Muscle layer of colon (tissue), 2 donors: ENCODE results near the gene TRIOBP.
A peak's percentile ranks its signal among the peaks of the same experiment; 100 is the strongest.

Experiments
- H3K27ac ChIP-seq: one replicate; pipeline ENCODE4 v1.7.0; 2013; ENCODE audit warnings: low read depth, mild to moderate bottlenecking, low read length, moderate library complexity
- H3K27me3 ChIP-seq, 2 donors: one replicate each; pipeline ENCODE4 v1.7.0; 2013; ENCODE audit warnings: low read length in 2 of 2, mild to moderate bottlenecking in 2 of 2; ENCODE audit not compliant: insufficient read depth in 2 of 2, control insufficient read depth in 1 of 2
- H3K36me3 ChIP-seq: one replicate; pipeline ENCODE4 v1.7.0; 2013; ENCODE audit warnings: mild to moderate bottlenecking, low read length; ENCODE audit not compliant: insufficient read depth
- H3K4me1 ChIP-seq: one replicate; pipeline ENCODE4 v1.7.0; 2013; ENCODE audit warnings: mild to moderate bottlenecking, low read length; ENCODE audit not compliant: insufficient read depth
- H3K4me3 ChIP-seq, 2 donors: one replicate each; pipeline ENCODE4 v1.7.0; 2013; ENCODE audit warnings: low read length in 2 of 2, low read depth in 1 of 2, mild to moderate bottlenecking in 1 of 2, moderate library complexity in 1 of 2
- H3K9ac ChIP-seq: one replicate; pipeline ENCODE4 v1.7.0; 2013; ENCODE audit warnings: low read length
- H3K9me3 ChIP-seq: one replicate; pipeline ENCODE4 v1.7.0; 2013; ENCODE audit warnings: mild to moderate bottlenecking, low read length
- donor health status: abdominal sarcoma.
- donor health status: Adenocarcinoma of cecum.

Gene TRIOBP

DNA sequence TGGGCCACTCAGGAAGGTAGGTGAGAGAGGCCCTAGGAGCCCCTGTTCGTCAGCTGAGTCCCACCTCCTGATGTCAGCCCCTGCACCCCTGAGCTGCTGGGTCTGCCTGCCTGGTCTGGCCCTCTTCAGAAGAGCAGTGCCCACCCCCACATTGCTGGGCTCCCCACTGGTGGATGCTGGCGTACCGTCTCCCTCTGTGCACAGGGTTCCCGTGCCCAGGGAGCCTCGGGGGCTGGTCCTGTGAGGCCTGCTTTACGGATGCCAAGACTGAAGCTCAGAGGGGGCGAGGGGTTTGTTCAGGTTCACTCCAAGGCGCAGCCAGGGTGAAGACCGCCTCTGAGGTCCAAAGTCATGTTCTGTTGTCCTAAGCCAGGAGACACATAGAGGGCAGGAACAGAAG lies 66.2 kb downstream of the TRIOBP start:
- Histone ChIP-seq H3K36me3 (peaks cover 42% of the 10 kb centered on the region), H3K4me1 (peaks cover 12% of the 10 kb centered on the region), H3K4me3 (no peak overlapping the region), H3K9ac (no peak overlapping the region), H3K27me3 (no peaks in the 10 kb centered on the region), H3K9me3 (no peaks in the 10 kb centered on the region), H3K27ac (no peak overlapping the region)

GRCh38 chr22:37763652-37764051 lies 66.8 kb downstream of the TRIOBP start:
- Histone ChIP-seq H3K27ac (no peak overlapping the region), H3K27me3 (no peaks in the 10 kb centered on the region), H3K9ac (no peak overlapping the region), H3K4me1 (peaks cover 12% of the 10 kb centered on the region), H3K9me3 (no peaks in the 10 kb centered on the region), H3K36me3 (peaks cover 42% of the 10 kb centered on the region), H3K4me3 (no peak overlapping the region)

DNA sequence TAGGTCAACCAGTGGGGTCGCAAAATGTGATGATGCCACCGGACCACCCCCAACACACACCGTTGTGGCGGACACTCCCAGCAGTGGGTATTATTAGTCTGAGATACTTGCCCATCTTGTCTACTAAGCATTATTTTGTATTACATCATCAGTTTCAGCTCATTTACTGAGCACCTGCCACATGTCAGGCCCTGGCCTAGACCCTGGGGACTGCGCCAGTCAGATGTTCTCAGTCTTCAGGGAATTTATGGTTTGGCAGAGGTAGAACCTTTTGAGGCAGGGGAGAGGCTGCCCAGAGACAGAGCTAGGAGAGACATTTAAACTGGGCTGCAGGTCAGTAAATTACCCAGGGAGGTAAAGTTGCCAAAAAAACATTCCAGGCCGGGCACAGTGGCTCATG lies 67.8 kb downstream of the TRIOBP start:
- Histone ChIP-seq H3K27me3 (no peaks in the 10 kb centered on the region), H3K9ac (no peak overlapping the region), H3K4me3 (no peak overlapping the region), H3K27ac (peak overlapping the region; percentile 2), H3K36me3 (peaks cover 42% of the 10 kb centered on the region), H3K9me3 (no peaks in the 10 kb centered on the region), H3K4me1 (peaks cover 12% of the 10 kb centered on the region)

DNA sequence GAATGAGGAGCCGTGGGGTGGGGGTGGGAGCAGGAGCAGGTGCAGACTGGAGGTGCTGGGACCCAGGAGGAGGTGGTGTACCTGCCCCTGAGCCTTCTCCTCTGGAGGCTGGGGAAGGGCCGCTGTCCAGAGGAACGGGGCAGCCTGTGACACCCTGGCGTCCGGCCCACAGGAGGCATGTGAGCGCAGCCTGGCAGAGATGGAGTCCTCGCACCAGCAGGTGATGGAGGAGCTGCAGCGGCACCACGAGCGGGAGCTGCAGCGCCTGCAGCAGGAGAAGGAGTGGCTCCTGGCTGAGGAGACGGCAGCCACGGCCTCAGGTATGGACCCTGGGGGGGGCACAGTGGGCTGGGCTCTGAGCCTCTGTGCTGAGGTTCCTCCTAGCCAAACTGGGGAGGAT lies 68.7 kb downstream of the TRIOBP start:
- Histone ChIP-seq H3K27me3 (no peaks in the 10 kb centered on the region), H3K36me3 (peaks cover 37% of the 10 kb centered on the region), H3K4me1 (peaks cover 12% of the 10 kb centered on the region), H3K27ac (no peak overlapping the region), H3K4me3 (no peak overlapping the region), H3K9me3 (no peaks in the 10 kb centered on the region), H3K9ac (no peak overlapping the region)

- Histone ChIP-seq H3K36me3 (peaks cover 39% of the 10 kb centered on the region), H3K4me3 (no peak overlapping the region), H3K4me1 (peaks cover 12% of the 10 kb centered on the region), H3K9ac (no peak overlapping the region), H3K27ac (no peak overlapping the region), H3K27me3 (no peaks in the 10 kb centered on the region), H3K9me3 (no peaks in the 10 kb centered on the region)
Observed at GRCh38 chr22:37765953-37766576, 69.2 kb downstream of the TRIOBP start.

DNA sequence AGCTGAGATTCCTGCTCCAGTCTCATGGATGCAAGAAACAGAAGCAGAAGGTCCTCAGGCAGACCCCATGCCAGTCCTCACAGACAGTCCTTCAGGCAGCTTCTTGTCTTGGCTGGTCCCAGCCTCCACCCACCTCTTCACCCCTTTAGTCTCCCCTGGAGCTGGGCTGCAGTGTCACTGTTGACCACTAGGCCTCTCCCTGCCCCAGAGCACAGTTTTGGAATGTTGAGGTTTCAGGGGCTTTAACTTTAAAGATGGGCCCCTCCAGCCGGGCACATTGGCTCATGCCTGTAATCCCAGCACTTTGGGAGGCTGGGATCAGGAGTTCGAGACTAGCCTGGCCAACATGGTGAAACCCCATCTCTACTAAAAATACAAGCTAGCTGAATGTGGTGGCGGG lies 71.4 kb downstream of the TRIOBP start:
- Histone ChIP-seq H3K27ac (no peak overlapping the region), H3K27me3 (no peaks in the 10 kb centered on the region), H3K36me3 (peaks cover 54% of the 10 kb centered on the region), H3K4me1 (peaks cover 12% of the 10 kb centered on the region), H3K4me3 (no peak overlapping the region), H3K9me3 (no peaks in the 10 kb centered on the region), H3K9ac (no peak overlapping the region)

DNA sequence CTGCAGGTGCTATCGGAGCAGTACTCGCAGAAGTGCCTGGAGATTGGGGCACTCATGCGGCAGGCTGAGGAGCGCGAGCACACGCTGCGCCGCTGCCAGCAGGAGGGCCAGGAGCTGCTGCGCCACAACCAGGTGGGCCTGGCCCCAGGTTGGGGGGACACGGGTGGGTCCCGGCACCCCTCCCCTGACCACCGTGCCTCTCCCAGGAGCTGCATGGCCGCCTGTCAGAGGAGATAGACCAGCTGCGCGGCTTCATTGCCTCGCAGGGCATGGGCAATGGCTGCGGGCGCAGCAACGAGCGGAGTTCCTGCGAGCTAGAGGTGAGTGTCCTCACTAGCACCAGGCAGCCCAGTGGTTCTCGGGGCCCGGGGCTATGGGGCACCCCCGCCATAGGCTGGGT lies 72.2 kb downstream of the TRIOBP start:
- Histone ChIP-seq H3K27ac (no peak overlapping the region), H3K27me3 (no peaks in the 10 kb centered on the region), H3K9me3 (no peaks in the 10 kb centered on the region), H3K4me3 (no peak overlapping the region), H3K4me1 (peaks cover 11% of the 10 kb centered on the region), H3K9ac (no peak overlapping the region), H3K36me3 (peaks cover 53% of the 10 kb centered on the region)

- Histone ChIP-seq H3K36me3 (peaks cover 54% of the 10 kb centered on the region), H3K4me3 (no peak overlapping the region), H3K27ac (no peak overlapping the region), H3K4me1 (no peaks in the 10 kb centered on the region), H3K9me3 (no peaks in the 10 kb centered on the region), H3K9ac (no peak overlapping the region), H3K27me3 (no peaks in the 10 kb centered on the region)
Observed at GRCh38 chr22:37771081-37771480, 74.2 kb downstream of the TRIOBP start.

DNA sequence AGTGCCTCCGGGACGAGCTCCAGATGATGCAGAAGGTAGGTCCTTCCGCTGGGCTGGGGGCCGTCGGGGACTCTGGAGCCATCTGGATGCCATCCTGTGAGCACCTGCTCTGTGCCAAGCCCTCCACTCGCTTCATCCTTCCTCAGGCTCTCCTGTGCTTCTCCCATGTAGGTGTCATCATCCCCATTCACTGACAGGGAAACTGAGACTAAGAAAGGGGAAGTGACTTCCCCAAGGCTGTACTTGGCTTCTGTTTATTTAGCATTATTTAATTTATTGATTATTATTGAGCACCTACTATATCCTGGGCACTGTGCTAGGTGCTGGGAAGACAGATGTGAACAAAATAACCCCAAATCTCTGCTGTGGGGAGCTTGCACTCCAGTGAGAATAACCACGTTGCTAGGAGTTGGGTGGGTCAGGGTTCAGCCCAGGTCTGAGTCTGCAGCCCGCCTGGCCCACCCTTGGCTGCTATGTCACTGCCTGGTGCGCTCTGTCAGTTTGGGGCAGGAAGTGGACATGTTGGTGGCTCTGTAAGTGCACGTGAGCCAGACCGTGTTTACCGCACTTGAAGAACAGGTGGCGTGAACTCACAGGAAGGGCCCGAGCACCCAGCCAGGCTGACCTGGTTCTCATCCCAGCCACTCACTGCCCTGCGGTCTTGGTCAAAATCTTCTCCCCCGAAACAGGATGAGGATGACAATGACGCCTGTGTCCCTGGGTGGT lies 75.0 kb downstream of the TRIOBP start:
- no peaks in the 10 kb centered on the region for H3K27me3 ChIP-seq
- H3K36me3 ChIP-seq = peaks cover 54% of the 10 kb centered on the region
- H3K4me1 ChIP-seq = no peaks in the 10 kb centered on the region
- H3K9me3 ChIP-seq = no peaks in the 10 kb centered on the region
- no peak overlapping the region for H3K4me3 ChIP-seq
- H3K27ac ChIP-seq = no peak overlapping the region
- H3K9ac ChIP-seq = no peak overlapping the region

DNA sequence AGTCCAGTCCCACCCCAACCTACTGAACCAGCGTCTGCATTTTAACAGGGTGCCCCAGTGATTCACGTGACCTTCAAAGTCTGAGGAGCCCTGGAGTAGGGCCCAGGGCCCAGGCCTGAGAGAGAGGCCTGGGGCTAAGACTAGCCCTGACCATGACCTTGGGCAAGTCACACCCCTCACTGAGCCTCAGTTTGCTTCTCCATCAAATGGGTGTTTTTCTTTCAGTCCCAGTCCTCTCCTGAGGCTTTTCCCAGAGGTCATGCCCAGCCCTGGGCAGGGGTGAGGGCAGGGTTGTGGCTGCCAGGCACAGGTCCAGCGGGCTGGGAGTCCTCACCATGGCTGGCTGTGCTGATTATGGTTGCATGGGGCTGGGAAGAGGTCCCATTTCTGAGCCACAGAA lies 77.9 kb downstream of the TRIOBP start:
- no peak overlapping the region for H3K27ac ChIP-seq
- peaks cover 31% of the 10 kb centered on the region for H3K36me3 ChIP-seq
- no peak overlapping the region for H3K9ac ChIP-seq
- no peak overlapping the region for H3K4me3 ChIP-seq
- H3K9me3 ChIP-seq = no peaks in the 10 kb centered on the region
- H3K27me3 ChIP-seq = no peaks in the 10 kb centered on the region
- peaks cover 4% of the 10 kb centered on the region for H3K4me1 ChIP-seq

DNA sequence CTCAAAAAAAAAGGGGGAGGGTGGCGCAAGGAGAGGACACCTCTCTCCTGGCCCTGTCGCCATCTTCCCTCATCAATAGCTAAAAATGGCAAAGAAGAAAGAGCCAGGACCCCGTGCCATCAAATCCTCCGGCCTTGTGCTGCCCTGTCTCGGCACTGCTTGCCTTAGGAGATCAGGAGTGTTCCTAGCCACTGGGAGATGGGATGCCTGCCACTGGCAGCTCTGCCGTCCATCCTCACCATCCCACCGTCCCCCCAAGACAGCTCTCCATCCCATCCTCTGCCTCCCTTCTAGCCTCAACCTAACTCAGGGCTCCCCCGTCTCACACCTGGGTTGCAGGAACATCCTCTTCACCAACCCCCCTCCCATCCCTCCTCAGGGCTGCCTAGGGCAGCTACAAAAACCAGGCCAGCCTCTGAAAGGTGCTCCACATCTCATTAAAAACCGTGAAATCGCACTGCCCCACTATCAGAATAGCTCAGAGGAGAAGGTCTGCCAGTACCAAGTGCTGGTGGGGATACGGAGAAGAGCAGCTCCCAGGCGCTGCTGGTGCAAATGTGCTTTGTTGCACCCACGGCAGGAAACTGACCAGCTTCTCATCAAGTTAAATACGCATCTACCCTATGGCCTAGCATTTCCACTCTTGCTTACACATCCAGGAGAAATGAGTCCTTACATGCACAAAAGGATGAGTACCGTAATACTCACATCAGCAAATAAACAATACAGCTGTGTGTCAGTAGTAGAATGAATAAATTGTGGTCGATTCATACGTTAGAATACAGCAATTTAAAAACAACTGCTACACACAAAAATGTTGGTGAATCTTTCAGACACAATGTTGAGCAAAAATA lies 79.2 kb downstream of the TRIOBP start:
- Histone ChIP-seq H3K4me3 (no peak overlapping the region), H3K9me3 (no peaks in the 10 kb centered on the region), H3K4me1 (peaks cover 4% of the 10 kb centered on the region), H3K9ac (no peak overlapping the region), H3K27me3 (no peaks in the 10 kb centered on the region), H3K27ac (no peak overlapping the region), H3K36me3 (peaks cover 29% of the 10 kb centered on the region)
